ENCODE data around the gene CLCN1.

GRCh38 chr7:143382126-143382790 is 66.3 kb downstream of the CLCN1 start:
- TF ChIP-seq EZH2phosphoT487 (IDR thresholded peaks at IDR 0.05; ENCODE audit: borderline replicate concordance, low read length) (no peak), EZH2 (IDR thresholded peaks at IDR 0.05; ENCODE audit: low read length, unreplicated experiment) (no peak)
- TF ChIP-seq, protein P1, sequence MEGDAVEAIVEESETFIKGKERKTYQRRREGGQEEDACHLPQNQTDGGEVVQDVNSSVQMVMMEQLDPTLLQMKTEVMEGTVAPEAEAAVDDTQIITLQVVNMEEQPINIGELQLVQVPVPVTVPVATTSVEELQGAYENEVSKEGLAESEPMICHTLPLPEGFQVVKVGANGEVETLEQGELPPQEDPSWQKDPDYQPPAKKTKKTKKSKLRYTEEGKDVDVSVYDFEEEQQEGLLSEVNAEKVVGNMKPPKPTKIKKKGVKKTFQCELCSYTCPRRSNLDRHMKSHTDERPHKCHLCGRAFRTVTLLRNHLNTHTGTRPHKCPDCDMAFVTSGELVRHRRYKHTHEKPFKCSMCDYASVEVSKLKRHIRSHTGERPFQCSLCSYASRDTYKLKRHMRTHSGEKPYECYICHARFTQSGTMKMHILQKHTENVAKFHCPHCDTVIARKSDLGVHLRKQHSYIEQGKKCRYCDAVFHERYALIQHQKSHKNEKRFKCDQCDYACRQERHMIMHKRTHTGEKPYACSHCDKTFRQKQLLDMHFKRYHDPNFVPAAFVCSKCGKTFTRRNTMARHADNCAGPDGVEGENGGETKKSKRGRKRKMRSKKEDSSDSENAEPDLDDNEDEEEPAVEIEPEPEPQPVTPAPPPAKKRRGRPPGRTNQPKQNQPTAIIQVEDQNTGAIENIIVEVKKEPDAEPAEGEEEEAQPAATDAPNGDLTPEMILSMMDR (conservative IDR thresholded peaks at IDR 0.05; ENCODE audit: low read depth, low read length), result no peak
